RPMI7951 (cell line): ENCODE measurements around the gene ADARB2. TPM values are rescaled to one million over a fixed set of nuclear protein-coding genes. Genes with fewer than 3 reads are reported as not detected.
"Not testable (repeated sequence)": the region's sequence is repeated elsewhere in the genome, so short reads cannot be mapped to it uniquely, and the experiment has no call there.

Experiments
- DNase-seq: peaks from one replicate; pipeline ENCODE4 v3.0.0-alpha.2; 2012; ENCODE audit warnings: low read depth
- total RNA-seq: library from RNA; depleted of rRNA; stranded (reverse); fragments of >200 nt; shearing (Covaris generic); gene quantifications from 2 replicates; pipeline ENCODE4 v1.2.3, GENCODE V29; 2014

ADARB2 gene
- total RNA-seq, 1 experiment from 2014 or later = not detected

DNA sequence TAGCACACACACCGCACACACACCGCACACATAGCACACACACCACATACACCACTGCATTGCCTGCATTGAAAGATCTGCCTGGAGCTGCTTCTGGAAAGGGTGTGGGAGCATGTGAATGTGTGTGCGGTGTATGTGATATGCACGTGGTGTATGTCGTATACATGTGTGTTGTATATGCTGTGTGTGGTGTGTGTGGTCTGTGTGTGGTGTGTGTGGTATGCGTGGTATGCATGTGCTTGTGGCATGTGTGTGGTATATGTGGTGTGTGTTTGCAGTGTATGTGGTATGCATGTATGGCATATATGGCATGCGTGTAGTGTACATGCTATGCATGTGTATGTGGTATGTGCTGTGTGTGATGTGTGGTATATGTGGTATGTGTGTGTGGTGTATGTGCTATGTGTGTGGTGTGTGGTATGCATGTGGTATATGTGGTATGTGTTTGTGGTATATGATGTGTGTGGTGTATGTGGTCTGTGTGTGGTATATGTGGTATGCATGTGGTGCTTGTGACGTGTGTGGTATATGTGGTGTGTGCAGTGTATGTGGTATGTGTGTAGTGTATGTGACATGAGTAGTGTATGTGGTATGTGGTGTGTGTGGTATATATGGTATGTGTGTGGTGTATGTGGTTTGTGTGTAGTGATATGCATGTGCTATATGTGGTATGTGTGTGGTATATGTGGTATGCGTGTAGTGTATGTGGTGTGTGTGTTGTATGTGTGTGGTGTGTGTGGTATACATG is 505.0 kb downstream of the ADARB2 start:
- no peak for DNase-seq

GRCh38 chr10:1230592-1231275 is 506.6 kb downstream of the ADARB2 start:
- no peak for DNase-seq

- no peak for DNase-seq
Observed at GRCh38 chr10:1230138-1230537, 507.2 kb downstream of the ADARB2 start.

GRCh38 chr10:1229574-1229973 is 507.8 kb downstream of the ADARB2 start:
- DNase-seq = no peak

- no peak for DNase-seq
Observed at GRCh38 chr10:1229116-1229515, 508.2 kb downstream of the ADARB2 start.

- no peak for DNase-seq
Observed at GRCh38 chr10:1228467-1228975, 508.8 kb downstream of the ADARB2 start.

- no peak for DNase-seq
Observed at GRCh38 chr10:1227510-1228402, 509.6 kb downstream of the ADARB2 start.

GRCh38 chr10:1226907-1227306 is 510.4 kb downstream of the ADARB2 start:
- DNase-seq = not testable (repeated sequence)

GRCh38 chr10:1219874-1220273 is 517.5 kb downstream of the ADARB2 start:
- not testable (repeated sequence) for DNase-seq

- DNase-seq = no peak
Observed at GRCh38 chr10:1217661-1218060, 519.7 kb downstream of the ADARB2 start.

DNA sequence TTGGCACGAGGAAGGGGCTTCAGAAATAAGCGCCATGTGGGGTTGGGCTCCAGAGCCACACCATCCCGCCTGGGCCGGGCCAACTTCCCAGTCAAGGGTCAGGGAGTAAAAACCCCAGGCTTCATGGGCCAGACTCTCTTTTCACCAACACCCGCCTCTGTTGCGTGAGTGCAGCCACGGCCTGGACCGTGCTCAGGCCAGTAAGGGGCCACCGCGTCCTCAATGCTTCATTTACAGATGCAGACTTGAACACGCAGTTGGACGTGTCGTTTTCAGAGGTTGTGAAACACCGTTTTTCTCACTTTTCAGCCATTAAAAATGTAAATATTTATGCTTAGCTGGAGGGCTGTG is 520.1 kb downstream of the ADARB2 start:
- no peak for DNase-seq

GRCh38 chr10:1216574-1217236 is 520.6 kb downstream of the ADARB2 start:
- no peak for DNase-seq

DNA sequence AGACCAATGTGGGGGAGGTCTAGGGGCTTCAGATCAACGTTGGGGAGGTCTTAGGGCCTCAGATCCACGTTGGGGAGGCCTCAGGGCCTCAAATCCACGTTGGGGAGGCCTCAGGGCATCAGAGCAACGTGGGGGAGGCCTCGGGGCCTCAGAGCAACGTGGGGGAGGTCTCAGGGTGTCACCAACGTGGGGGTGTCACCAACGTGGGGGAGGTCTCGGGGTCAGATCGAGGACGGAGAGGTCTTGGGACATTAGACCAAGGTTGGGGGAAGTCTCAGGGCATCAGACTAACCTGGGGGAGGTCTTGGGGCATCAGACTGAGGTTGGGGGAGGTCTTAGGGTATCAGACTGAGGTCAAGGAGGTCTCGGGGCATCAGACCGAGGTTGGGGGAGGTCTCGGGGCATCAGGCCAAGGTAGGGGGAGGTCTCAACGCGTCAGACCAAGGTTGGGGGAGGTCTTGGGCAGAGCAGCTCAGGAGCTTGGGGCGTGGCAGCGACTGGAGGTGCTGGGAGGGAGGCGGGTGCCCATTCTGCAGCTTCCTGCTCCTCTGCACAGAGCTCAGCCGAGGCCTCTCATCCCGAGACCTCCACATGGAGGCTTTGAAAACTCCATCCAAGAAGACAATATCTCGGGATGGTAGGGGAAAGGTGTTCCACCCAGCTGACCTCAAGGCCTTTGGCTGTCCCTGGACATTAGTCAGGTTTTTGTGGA is 521.3 kb downstream of the ADARB2 start:
- DNase-seq = no peak

DNA sequence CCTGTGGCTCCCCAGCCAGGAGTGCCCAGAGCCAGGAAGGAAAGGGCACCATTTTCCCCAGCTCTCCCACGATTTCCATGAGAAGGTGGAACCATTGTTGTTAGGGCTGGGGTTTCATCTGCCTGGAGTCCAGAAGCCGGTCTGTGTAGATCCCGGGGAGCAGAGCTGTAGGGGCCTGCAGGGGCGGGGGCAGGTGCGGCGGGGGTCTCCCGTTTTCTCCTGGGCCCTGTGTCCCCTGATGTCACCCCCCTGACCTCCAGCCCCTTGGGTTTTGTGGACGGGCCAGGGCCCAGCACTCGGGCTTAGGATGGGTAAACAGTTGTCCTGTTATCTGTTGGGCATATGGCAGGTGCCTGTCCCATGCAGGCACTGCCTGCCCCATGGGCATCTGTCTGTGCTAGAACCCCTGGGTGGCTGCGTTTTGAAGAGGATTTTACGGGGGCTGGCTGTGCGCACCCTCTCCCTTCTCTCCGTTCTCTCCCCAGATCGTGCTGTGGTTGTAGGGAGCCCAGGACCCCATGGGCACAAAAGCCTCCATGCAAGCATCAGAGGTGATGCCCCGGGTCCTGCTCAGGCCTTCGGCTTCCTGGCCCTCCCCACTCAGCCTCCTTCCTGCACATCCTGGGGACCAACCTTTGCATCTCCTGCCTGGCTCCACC is 522.3 kb downstream of the ADARB2 start:
- no peak for DNase-seq

GRCh38 chr10:1214071-1214675 is 523.2 kb downstream of the ADARB2 start:
- no peak for DNase-seq

- DNase-seq = no peak
Observed at GRCh38 chr10:1213252-1214070, 523.9 kb downstream of the ADARB2 start.

- no peak for DNase-seq
Observed at GRCh38 chr10:1212571-1213141, 524.7 kb downstream of the ADARB2 start.

DNA sequence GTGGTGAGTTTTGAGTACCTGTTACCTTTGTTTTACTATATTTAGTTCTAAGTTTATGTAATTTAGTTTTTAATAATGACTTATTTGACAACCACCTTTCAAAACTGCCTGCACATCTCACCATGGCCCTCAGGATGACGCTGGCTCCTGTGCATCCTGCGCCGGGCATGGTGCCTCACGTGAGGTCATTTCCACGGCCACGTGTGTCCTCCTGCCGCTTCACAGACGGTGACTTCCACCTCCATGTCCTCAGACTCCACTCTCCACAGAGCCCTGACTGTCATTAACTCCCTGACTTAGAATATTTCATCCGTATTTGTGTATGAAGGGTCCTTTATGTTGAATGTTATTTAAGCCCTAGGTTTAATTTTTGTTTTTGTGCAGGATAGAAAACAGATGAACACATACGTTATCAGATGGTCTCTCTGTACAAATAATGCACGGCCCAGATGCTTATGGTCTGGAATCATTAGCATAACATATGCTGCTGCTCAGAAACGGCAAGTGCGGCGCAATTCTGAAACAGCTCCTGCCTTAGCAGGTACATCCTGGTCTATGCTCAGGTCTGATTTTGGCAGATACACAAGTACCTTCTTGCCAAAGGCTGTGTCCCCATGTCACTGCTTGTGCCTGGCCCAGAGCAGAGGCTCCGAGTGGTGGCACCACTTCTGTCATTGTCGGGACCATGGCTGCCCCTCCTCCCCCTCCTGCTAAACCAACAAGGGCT is 525.3 kb downstream of the ADARB2 start:
- DNase-seq = no peak
